ENCODE measurements around the gene LRIF1. TPM values are rescaled to one million over a fixed set of nuclear protein-coding genes. Genes with fewer than 3 reads are reported as not detected.

Gene LRIF1
- total RNA-seq, 1 donor from 2014 or later, result 28.4 TPM

- Histone ChIP-seq H2AFZ (replicated peaks) (no peak overlapping the region), H4K20me1 (ENCODE audit: low read depth) (no peaks in the 10 kb centered on the region), H3K4me2 (no peak overlapping the region), H3K27ac (no peak overlapping the region), H3K4me1 (no peaks in the 10 kb centered on the region), H3F3A (ENCODE audit: low read depth) (no peaks in the 10 kb centered on the region), H3K9ac (no peak overlapping the region), H3K36me3 (no peaks in the 10 kb centered on the region), H3K27me3 (no peaks in the 10 kb centered on the region), H3K4me3 (no peak overlapping the region), H3K79me2 (ENCODE audit: low read depth) (no peaks in the 10 kb centered on the region), H3K9me3 (ENCODE audit: low read depth) (no peaks in the 10 kb centered on the region)
- H3K36me3 Mint-ChIP-seq, result no peaks in the 10 kb centered on the region
- TF ChIP-seq EZH2phosphoT487 (IDR thresholded peaks at IDR 0.05), result no peak
- H3K27me3 Mint-ChIP-seq (ENCODE audit: insufficient read depth, low read depth), result peaks cover 2% of the 10 kb centered on the region
- no peaks in the 10 kb centered on the region for H3K4me1 Mint-ChIP-seq
- no peak overlapping the region for H3K27ac Mint-ChIP-seq
- DNase-seq (ENCODE audit: low spot score), result no peak
- H3K9me3 Mint-ChIP-seq, result peaks cover 2% of the 10 kb centered on the region
- H3K4me3 Mint-ChIP-seq, result no peak overlapping the region
Measured at GRCh38 chr1:110928191-110928590, 35.5 kb downstream of the LRIF1 start.

GRCh38 chr1:110927484-110928075 lies 36.1 kb downstream of the LRIF1 start:
- H3K27me3 Mint-ChIP-seq (ENCODE audit: insufficient read depth, low read depth), result peaks cover 2% of the 10 kb centered on the region
- no peak for DNase-seq (ENCODE audit: low spot score)
- no peaks in the 10 kb centered on the region for H3K9me3 ChIP-seq (ENCODE audit: low read depth)
- no peak overlapping the region for H3K4me3 Mint-ChIP-seq
- H3K27ac ChIP-seq, result no peak overlapping the region
- no peaks in the 10 kb centered on the region for H3K36me3 Mint-ChIP-seq
- TF ChIP-seq EZH2phosphoT487 (IDR thresholded peaks at IDR 0.05), result no peak
- TF ChIP-seq, protein P1, sequence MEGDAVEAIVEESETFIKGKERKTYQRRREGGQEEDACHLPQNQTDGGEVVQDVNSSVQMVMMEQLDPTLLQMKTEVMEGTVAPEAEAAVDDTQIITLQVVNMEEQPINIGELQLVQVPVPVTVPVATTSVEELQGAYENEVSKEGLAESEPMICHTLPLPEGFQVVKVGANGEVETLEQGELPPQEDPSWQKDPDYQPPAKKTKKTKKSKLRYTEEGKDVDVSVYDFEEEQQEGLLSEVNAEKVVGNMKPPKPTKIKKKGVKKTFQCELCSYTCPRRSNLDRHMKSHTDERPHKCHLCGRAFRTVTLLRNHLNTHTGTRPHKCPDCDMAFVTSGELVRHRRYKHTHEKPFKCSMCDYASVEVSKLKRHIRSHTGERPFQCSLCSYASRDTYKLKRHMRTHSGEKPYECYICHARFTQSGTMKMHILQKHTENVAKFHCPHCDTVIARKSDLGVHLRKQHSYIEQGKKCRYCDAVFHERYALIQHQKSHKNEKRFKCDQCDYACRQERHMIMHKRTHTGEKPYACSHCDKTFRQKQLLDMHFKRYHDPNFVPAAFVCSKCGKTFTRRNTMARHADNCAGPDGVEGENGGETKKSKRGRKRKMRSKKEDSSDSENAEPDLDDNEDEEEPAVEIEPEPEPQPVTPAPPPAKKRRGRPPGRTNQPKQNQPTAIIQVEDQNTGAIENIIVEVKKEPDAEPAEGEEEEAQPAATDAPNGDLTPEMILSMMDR (IDR thresholded peaks at IDR 0.05), result no peak
- no peak for TF ChIP-seq EZH2 (IDR thresholded peaks at IDR 0.05)
- no peak overlapping the region for H3K4me2 ChIP-seq
- no peaks in the 10 kb centered on the region for H3K36me3 ChIP-seq
- no peaks in the 10 kb centered on the region for H3K4me1 Mint-ChIP-seq
- no peaks in the 10 kb centered on the region for H4K20me1 ChIP-seq (ENCODE audit: low read depth)
- H3K9ac ChIP-seq, result no peak overlapping the region
- no peak overlapping the region for H2AFZ ChIP-seq (replicated peaks)
- H3K27me3 ChIP-seq, result no peaks in the 10 kb centered on the region
- H3K79me2 ChIP-seq (ENCODE audit: low read depth), result no peaks in the 10 kb centered on the region
- peaks cover 2% of the 10 kb centered on the region for H3K9me3 Mint-ChIP-seq
- H3K4me3 ChIP-seq, result no peak overlapping the region
- H3K27ac Mint-ChIP-seq, result no peak overlapping the region
- no peaks in the 10 kb centered on the region for H3F3A ChIP-seq (ENCODE audit: low read depth)
- H3K4me1 ChIP-seq, result no peaks in the 10 kb centered on the region

DNA sequence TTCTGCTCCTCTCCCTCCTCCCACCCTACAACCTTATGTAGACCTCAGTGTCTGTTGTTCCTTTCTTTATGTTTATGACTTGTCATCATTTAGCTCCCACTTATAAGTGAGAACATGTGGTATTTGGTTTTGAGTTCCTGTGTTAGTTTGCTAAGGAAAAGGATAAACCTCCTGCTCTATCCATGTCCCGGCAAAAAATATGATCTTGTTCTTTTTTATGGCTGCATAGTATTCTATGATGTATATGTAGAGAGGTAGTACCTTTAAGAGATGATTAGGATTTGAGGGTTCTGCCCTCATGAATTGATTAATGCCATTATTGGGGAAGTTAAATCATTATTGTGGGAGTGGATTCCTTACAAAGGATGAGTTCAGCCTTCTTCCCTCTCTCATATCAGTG lies 41.8 kb downstream of the LRIF1 start:
- Histone ChIP-seq H3K79me2 (ENCODE audit: low read depth) (no peaks in the 10 kb centered on the region), H3K9ac (no peak overlapping the region), H3K27ac (no peak overlapping the region), H3K27me3 (no peaks in the 10 kb centered on the region), H3K4me3 (no peak overlapping the region), H2AFZ (replicated peaks) (no peak overlapping the region), H3K36me3 (no peaks in the 10 kb centered on the region), H4K20me1 (ENCODE audit: low read depth) (no peaks in the 10 kb centered on the region), H3K4me1 (no peaks in the 10 kb centered on the region), H3K9me3 (ENCODE audit: low read depth) (no peaks in the 10 kb centered on the region), H3F3A (ENCODE audit: low read depth) (no peaks in the 10 kb centered on the region), H3K4me2 (no peak overlapping the region)
- DNase-seq (ENCODE audit: low spot score), result no peak
- no peaks in the 10 kb centered on the region for H3K27me3 Mint-ChIP-seq (ENCODE audit: insufficient read depth, low read depth)
- no peaks in the 10 kb centered on the region for H3K9me3 Mint-ChIP-seq
- H3K27ac Mint-ChIP-seq, result no peak overlapping the region
- H3K4me1 Mint-ChIP-seq, result peaks cover 3% of the 10 kb centered on the region
- TF ChIP-seq EZH2 (IDR thresholded peaks at IDR 0.05), result no peak
- TF ChIP-seq EZH2phosphoT487 (IDR thresholded peaks at IDR 0.05), result no peak
- TF ChIP-seq, protein P1 (IDR thresholded peaks at IDR 0.05), result no peak
- no peak overlapping the region for H3K4me3 Mint-ChIP-seq
- H3K36me3 Mint-ChIP-seq, result no peaks in the 10 kb centered on the region

- H3K36me3 Mint-ChIP-seq, result no peaks in the 10 kb centered on the region
- H3K27ac Mint-ChIP-seq, result no peak overlapping the region
- Histone ChIP-seq H3F3A (ENCODE audit: low read depth) (no peaks in the 10 kb centered on the region), H3K4me3 (no peak overlapping the region), H2AFZ (replicated peaks) (no peak overlapping the region), H3K79me2 (ENCODE audit: low read depth) (no peaks in the 10 kb centered on the region), H3K4me2 (no peak overlapping the region), H3K9me3 (ENCODE audit: low read depth) (no peaks in the 10 kb centered on the region), H3K27ac (no peak overlapping the region), H3K4me1 (no peaks in the 10 kb centered on the region), H3K36me3 (no peaks in the 10 kb centered on the region), H3K27me3 (no peaks in the 10 kb centered on the region), H4K20me1 (ENCODE audit: low read depth) (no peaks in the 10 kb centered on the region), H3K9ac (no peak overlapping the region)
- H3K4me3 Mint-ChIP-seq, result no peak overlapping the region
- DNase-seq (ENCODE audit: low spot score), result no peak
- peaks cover 3% of the 10 kb centered on the region for H3K4me1 Mint-ChIP-seq
- no peaks in the 10 kb centered on the region for H3K9me3 Mint-ChIP-seq
- no peak for TF ChIP-seq EZH2phosphoT487 (IDR thresholded peaks at IDR 0.05)
- TF ChIP-seq, protein P1 (IDR thresholded peaks at IDR 0.05), result no peak
- no peaks in the 10 kb centered on the region for H3K27me3 Mint-ChIP-seq (ENCODE audit: insufficient read depth, low read depth)
Measured at GRCh38 chr1:110918016-110918415, 45.7 kb downstream of the LRIF1 start.
